ENCODE data around the gene L1CAM.

Gene L1CAM

DNA sequence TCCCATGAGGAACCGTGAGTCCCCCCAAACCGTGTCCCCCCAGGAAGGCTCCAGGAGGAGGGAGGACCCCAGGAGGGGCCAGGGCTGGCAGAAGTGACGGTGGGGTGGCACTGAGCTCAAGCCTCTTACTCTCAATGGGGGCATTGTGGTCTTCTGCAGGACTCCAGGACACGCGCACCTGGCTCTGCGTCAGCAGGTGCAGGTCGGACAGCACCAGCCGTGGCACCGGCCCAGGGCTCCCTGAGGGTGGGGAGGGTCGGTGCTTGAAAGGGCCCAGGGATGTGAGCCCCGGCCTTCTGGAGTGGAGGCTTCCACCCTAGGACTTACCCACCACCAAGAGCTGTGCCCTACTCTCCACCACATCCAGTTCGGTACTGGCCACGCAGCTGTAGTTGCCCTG, 18.3 kb downstream of the L1CAM start:
- Histone ChIP-seq H3F3A (ENCODE audit: insufficient read depth) (no peaks in the 10 kb centered on the region), H3K36me3 (ENCODE audit: low read length) (no peaks in the 10 kb centered on the region), H3K27me3 (ENCODE audit: low read length) (no peaks in the 10 kb centered on the region)

GRCh38 chrX:153867139-153867538, 18.8 kb downstream of the L1CAM start:
- H3K27me3 ChIP-seq (ENCODE audit: low read length), result no peaks in the 10 kb centered on the region
- H3K36me3 ChIP-seq (ENCODE audit: low read length), result no peaks in the 10 kb centered on the region
- H3K4me3 ChIP-seq (ENCODE audit: insufficient read depth, low read length, poor library complexity, severe bottlenecking), result no peak overlapping the region

More for the DNA sequence above, 18.3 kb downstream of the L1CAM start:
- H4K20me1 ChIP-seq (ENCODE audit: low read depth, low read length), result no peaks in the 10 kb centered on the region
- no peak overlapping the region for H2AFZ ChIP-seq (ENCODE audit: low read depth, low read length, severe bottlenecking)
- no peaks in the 10 kb centered on the region for H3K9me2 ChIP-seq (replicated peaks; ENCODE audit: insufficient read depth, low read length)
- TF ChIP-seq CTCF (IDR thresholded peaks at IDR 0.05; ENCODE audit: insufficient read depth, low read length, poor library complexity, severe bottlenecking) (no peak), EZH2phosphoT487 (conservative IDR thresholded peaks at IDR 0.05; ENCODE audit: low read length) (no peak)
- no peak overlapping the region for H3K27ac ChIP-seq (ENCODE audit: low read depth, low read length)
- H3K4me2 ChIP-seq (ENCODE audit: low read depth, low read length, poor library complexity, severe bottlenecking), result no peak overlapping the region
- no peaks in the 10 kb centered on the region for H3K79me2 ChIP-seq (ENCODE audit: insufficient read depth, low read length)
- no peaks in the 10 kb centered on the region for H3K9me3 ChIP-seq (ENCODE audit: insufficient read depth, low read length)
- no peak overlapping the region for H3K9ac ChIP-seq (ENCODE audit: low read length)
- H3K4me3 ChIP-seq (ENCODE audit: insufficient read depth, low read length, poor library complexity, severe bottlenecking), result no peak overlapping the region

GRCh38 chrX:153866302-153867019, 19.5 kb downstream of the L1CAM start:
- no peaks in the 10 kb centered on the region for H3K36me3 ChIP-seq (ENCODE audit: low read length)
- H3K9me3 ChIP-seq (ENCODE audit: insufficient read depth, low read length), result no peaks in the 10 kb centered on the region
- H2AFZ ChIP-seq (ENCODE audit: low read depth, low read length, severe bottlenecking), result no peak overlapping the region
- no peaks in the 10 kb centered on the region for H4K20me1 ChIP-seq (ENCODE audit: low read depth, low read length)
- H3K27me3 ChIP-seq (ENCODE audit: low read length), result no peaks in the 10 kb centered on the region
- H3K4me2 ChIP-seq (ENCODE audit: low read depth, low read length, poor library complexity, severe bottlenecking), result no peak overlapping the region
- H3F3A ChIP-seq (ENCODE audit: insufficient read depth), result no peaks in the 10 kb centered on the region
- no peak overlapping the region for H3K4me3 ChIP-seq (ENCODE audit: insufficient read depth, low read length, poor library complexity, severe bottlenecking)
- H3K9ac ChIP-seq (ENCODE audit: low read length), result no peak overlapping the region
- H3K9me2 ChIP-seq (replicated peaks; ENCODE audit: insufficient read depth, low read length), result no peaks in the 10 kb centered on the region
- no peaks in the 10 kb centered on the region for H3K79me2 ChIP-seq (ENCODE audit: insufficient read depth, low read length)
- TF ChIP-seq CTCF (IDR thresholded peaks at IDR 0.05; ENCODE audit: insufficient read depth, low read length, poor library complexity, severe bottlenecking) (no peak), EZH2phosphoT487 (conservative IDR thresholded peaks at IDR 0.05; ENCODE audit: low read length) (no peak)
- no peak overlapping the region for H3K27ac ChIP-seq (ENCODE audit: low read depth, low read length)

More at GRCh38 chrX:153867139-153867538, 18.8 kb downstream of the L1CAM start:
- no peak overlapping the region for H3K4me2 ChIP-seq (ENCODE audit: low read depth, low read length, poor library complexity, severe bottlenecking)
- no peaks in the 10 kb centered on the region for H4K20me1 ChIP-seq (ENCODE audit: low read depth, low read length)
- H3K79me2 ChIP-seq (ENCODE audit: insufficient read depth, low read length), result no peaks in the 10 kb centered on the region
- no peaks in the 10 kb centered on the region for H3K9me3 ChIP-seq (ENCODE audit: insufficient read depth, low read length)
- H3K9me2 ChIP-seq (replicated peaks; ENCODE audit: insufficient read depth, low read length), result no peaks in the 10 kb centered on the region
- H3K9ac ChIP-seq (ENCODE audit: low read length), result no peak overlapping the region
- no peak overlapping the region for H2AFZ ChIP-seq (ENCODE audit: low read depth, low read length, severe bottlenecking)
- no peaks in the 10 kb centered on the region for H3F3A ChIP-seq (ENCODE audit: insufficient read depth)
- no peak for TF ChIP-seq CTCF (IDR thresholded peaks at IDR 0.05; ENCODE audit: insufficient read depth, low read length, poor library complexity, severe bottlenecking)
- H3K27ac ChIP-seq (ENCODE audit: low read depth, low read length), result no peak overlapping the region
